DND-41 (cell line): Measurements from ENCODE around the gene PIGO.

Source experiments
- ATAC-seq: fragments of 200-7000 bp; cut with Tn5 transposase; 3 replicates; pipeline ENCODE4 v1.9.1; 2021; ENCODE audit warnings: low read depth; ENCODE audit not compliant: insufficient read depth
- DNase-seq: peaks from one replicate; pipeline ENCODE4 v3.0.0-alpha.2; 2020
- H2AFZ ChIP-seq: 2 replicates; pipeline ENCODE4 v1.6.0; 2012; ENCODE audit warnings: low read depth, low read length
- H3K27ac ChIP-seq: 2 replicates; pipeline ENCODE4 v1.5.1; 2012; ENCODE audit warnings: low read length, inconsistent platforms
- H3K27me3 ChIP-seq: fragments of 200-600 bp; sonication (generic); 2 replicates; pipeline ENCODE4 v1.6.0; 2012; ENCODE audit warnings: low read length, mild to moderate bottlenecking, inconsistent platforms; ENCODE audit not compliant: insufficient read depth, poor library complexity
- H3K36me3 ChIP-seq: 2 replicates; pipeline ENCODE4 v1.5.1; 2012; ENCODE audit warnings: low read length, inconsistent platforms; ENCODE audit not compliant: insufficient read depth
- H3K4me1 ChIP-seq: 2 replicates; pipeline ENCODE4 v1.5.1; 2012; ENCODE audit warnings: mild to moderate bottlenecking, low read length; ENCODE audit not compliant: insufficient read depth
- H3K4me2 ChIP-seq: 2 replicates; pipeline ENCODE4 v1.6.0; 2012; ENCODE audit warnings: mild to moderate bottlenecking, moderate library complexity, low read length, inconsistent platforms; ENCODE audit not compliant: insufficient read depth
- H3K4me3 ChIP-seq, 2 experiments: fragments of 200-600 bp in 1 of 2; shearing (Covaris generic) in 1 of 2; 2 replicates each; pipeline ENCODE4 v1.5.1; 2012 to 2016; ENCODE audit warnings: inconsistent platforms in 2 of 2, low read length in 2 of 2, mild to moderate bottlenecking in 2 of 2, low read depth in 1 of 2, moderate library complexity in 1 of 2
- H3K79me2 ChIP-seq: 2 replicates; pipeline ENCODE4 v1.6.0; 2012; ENCODE audit warnings: low read length, inconsistent platforms; ENCODE audit not compliant: insufficient read depth
- H3K9ac ChIP-seq: 2 replicates; pipeline ENCODE4 v1.6.0; 2012; ENCODE audit warnings: low read depth, mild to moderate bottlenecking, inconsistent platforms, low read length, moderate library complexity
- H3K9me3 ChIP-seq: 2 replicates; pipeline ENCODE4 v1.5.1; 2012; ENCODE audit warnings: low read length, moderate library complexity, mild to moderate bottlenecking, inconsistent platforms; ENCODE audit not compliant: insufficient read depth, severe bottlenecking
- H4K20me1 ChIP-seq: 2 replicates; pipeline ENCODE4 v1.6.0; 2012; ENCODE audit warnings: low read length; ENCODE audit not compliant: insufficient read depth
- EZH2 ChIP-seq: IDR thresholded peaks from 3 replicates; pipeline ENCODE4 v1.6.1; 2012; ENCODE audit warnings: borderline replicate concordance, low read depth, mild to moderate bottlenecking, moderate library complexity, low read length, inconsistent platforms; ENCODE audit not compliant: severe bottlenecking
- TF ChIP-seq, protein P1 (sequence below): IDR thresholded peaks from 2 replicates; pipeline ENCODE4 v1.5.1; 2012; ENCODE audit warnings: borderline replicate concordance, low read length, moderate library complexity, mild to moderate bottlenecking; ENCODE audit not compliant: poor library complexity, severe bottlenecking; ENCODE audit errors: extremely low read depth

The PIGO gene

DNA sequence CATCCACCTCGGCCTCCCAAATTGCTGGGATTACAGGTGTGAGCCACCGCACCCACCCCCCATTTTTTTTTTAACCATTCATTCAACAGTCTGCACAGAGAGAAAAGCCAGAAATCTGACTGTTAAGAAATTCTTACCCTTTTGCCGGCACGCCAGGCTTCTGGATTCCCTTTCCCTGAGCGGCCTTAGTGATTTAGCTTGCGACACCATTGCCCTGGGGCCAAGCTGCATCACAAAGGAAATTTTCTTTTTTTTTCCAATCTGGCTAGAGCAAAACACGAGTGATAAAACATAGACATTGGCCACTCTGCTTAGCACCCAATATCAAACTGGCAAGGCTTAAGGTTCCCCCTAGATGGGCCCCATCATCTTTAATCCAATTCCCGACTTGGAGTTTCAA lies 40.5 kb upstream of the PIGO start:
- Histone ChIP-seq H3K4me1 (no peaks in the 10 kb centered on the region), H2AFZ (no peak overlapping the region), H3K79me2 (no peaks in the 10 kb centered on the region), H3K4me2 (no peak overlapping the region), H3K9me3 (peaks cover 4% of the 10 kb centered on the region), H4K20me1 (no peaks in the 10 kb centered on the region), H3K4me3 (no peak overlapping the region), H3K27ac (no peak overlapping the region), H3K9ac (no peak overlapping the region), H3K27me3 (no peaks in the 10 kb centered on the region), H3K36me3 (no peaks in the 10 kb centered on the region)
- ATAC-seq (no peak), DNase-seq (no peak)
- TF ChIP-seq, protein P1, sequence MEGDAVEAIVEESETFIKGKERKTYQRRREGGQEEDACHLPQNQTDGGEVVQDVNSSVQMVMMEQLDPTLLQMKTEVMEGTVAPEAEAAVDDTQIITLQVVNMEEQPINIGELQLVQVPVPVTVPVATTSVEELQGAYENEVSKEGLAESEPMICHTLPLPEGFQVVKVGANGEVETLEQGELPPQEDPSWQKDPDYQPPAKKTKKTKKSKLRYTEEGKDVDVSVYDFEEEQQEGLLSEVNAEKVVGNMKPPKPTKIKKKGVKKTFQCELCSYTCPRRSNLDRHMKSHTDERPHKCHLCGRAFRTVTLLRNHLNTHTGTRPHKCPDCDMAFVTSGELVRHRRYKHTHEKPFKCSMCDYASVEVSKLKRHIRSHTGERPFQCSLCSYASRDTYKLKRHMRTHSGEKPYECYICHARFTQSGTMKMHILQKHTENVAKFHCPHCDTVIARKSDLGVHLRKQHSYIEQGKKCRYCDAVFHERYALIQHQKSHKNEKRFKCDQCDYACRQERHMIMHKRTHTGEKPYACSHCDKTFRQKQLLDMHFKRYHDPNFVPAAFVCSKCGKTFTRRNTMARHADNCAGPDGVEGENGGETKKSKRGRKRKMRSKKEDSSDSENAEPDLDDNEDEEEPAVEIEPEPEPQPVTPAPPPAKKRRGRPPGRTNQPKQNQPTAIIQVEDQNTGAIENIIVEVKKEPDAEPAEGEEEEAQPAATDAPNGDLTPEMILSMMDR = no peak
- TF ChIP-seq EZH2 = no peak

DNA sequence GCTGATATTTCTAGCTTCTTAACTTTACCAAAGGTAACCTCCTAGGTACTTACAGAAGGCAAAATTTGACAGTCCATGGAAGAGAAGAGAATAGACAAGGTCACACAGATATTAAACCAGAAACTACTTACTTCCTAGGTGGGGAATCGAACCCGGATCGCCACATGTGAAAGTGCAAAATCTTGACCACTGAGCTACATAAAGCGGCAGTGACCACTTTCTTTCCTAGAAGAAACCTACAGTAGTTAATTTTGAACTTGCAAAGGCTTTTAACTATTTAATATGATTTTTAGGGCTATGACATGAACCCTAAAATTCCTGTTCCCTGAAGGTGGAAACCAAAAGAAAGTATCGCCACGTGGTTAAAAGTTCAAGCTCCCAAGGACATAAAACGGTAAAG lies 39.6 kb upstream of the PIGO start:
- Histone ChIP-seq H2AFZ (no peak overlapping the region), H3K9me3 (no peaks in the 10 kb centered on the region), H4K20me1 (no peaks in the 10 kb centered on the region), H3K4me3 (no peak overlapping the region), H3K27ac (no peak overlapping the region), H3K36me3 (no peaks in the 10 kb centered on the region), H3K27me3 (no peaks in the 10 kb centered on the region), H3K4me2 (no peak overlapping the region), H3K79me2 (no peaks in the 10 kb centered on the region), H3K9ac (no peak overlapping the region), H3K4me1 (no peaks in the 10 kb centered on the region)
- DNase-seq = no peak
- TF ChIP-seq EZH2 = no peak
- TF ChIP-seq, protein P1 = no peak
- no peak for ATAC-seq

DNA sequence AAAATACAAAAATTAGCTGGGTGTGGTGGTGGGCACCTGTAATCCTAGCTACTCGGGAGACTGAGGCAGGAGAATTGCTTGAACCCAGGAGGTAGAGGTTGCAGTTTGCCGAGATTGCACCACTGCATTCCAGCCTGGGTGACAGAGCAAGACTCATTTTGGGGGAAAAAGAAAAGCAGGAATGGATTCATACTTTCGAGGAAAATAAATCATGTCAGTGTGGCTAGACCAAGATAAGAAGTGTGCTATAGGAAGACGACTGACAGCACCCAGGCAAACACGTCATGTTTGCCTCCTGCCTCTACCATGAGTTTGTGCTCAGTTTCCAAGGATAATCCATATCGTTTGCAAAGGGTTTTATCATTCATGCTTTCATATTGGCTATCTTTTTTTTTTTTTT lies 38.5 kb upstream of the PIGO start:
- Histone ChIP-seq H3K4me3 (no peak overlapping the region), H3K36me3 (no peaks in the 10 kb centered on the region), H3K9me3 (no peaks in the 10 kb centered on the region), H3K4me2 (no peak overlapping the region), H2AFZ (no peak overlapping the region), H3K27ac (no peak overlapping the region), H4K20me1 (no peaks in the 10 kb centered on the region), H3K27me3 (no peaks in the 10 kb centered on the region), H3K9ac (no peak overlapping the region), H3K4me1 (no peaks in the 10 kb centered on the region), H3K79me2 (no peaks in the 10 kb centered on the region)
- DNase-seq (no peak), ATAC-seq (no peak)
- TF ChIP-seq, protein P1 = no peak
- TF ChIP-seq EZH2 = no peak

DNA sequence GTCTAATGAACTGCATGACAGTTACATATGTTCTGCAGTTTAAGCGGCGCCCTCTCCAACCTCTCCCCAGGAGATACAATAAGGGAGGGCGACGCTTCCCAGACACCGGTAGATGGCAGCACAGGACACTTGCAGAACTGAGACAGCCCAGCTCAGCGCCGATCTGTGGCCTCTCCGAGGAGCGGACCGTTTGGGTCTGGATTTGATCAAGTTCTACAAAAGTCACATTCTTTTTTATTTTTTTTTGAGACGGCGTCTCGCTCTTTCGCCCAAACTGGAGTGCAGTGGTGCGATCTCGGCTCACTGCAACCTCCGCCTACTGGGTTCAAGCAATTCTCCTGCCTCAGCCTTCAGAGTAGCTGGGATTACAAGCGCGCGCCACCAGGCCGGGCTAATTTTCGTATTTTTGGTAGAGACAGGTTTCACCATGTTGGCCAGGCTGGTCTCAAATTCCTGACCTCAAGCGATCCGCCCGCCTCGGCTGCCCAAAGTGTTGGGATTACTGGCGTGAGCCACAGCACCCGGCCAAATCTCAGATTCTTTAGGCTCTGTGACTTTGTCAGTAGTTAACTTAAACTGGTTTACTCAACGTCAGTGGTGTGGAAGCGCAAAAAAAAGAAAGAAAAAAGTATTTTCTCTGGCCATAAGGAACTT lies 20.6 kb upstream of the PIGO start:
- no peaks in the 10 kb centered on the region for H3K27me3 ChIP-seq
- H3K4me2 ChIP-seq = peak overlapping the region; percentile 92
- peak overlapping the region; percentile 74 for H2AFZ ChIP-seq
- no peaks in the 10 kb centered on the region for H4K20me1 ChIP-seq
- peak; percentile 85 for DNase-seq
- TF ChIP-seq, protein P1 = peak; percentile 91
- no peak for TF ChIP-seq EZH2
- peaks cover 40% of the 10 kb centered on the region for H3K4me1 ChIP-seq
- ATAC-seq = peak; percentile 63
- peak overlapping the region in 1 of 2 experiments; percentile 65; a peak in 2 of 4 replicates for H3K4me3 ChIP-seq
- H3K36me3 ChIP-seq = no peaks in the 10 kb centered on the region
- H3K27ac ChIP-seq = peak overlapping the region; percentile 56; the same call in 1 of the 2 replicates
- peak overlapping the region; percentile 36; the same call in 1 of the 2 replicates for H3K9ac ChIP-seq
- H3K79me2 ChIP-seq = no peaks in the 10 kb centered on the region
- H3K9me3 ChIP-seq = no peaks in the 10 kb centered on the region
